Endothelial cell (in vitro differentiated cells): ENCODE data around the gene C1RL. TPM values are rescaled to one million over a fixed set of nuclear protein-coding genes. Genes with fewer than 3 reads are reported as not detected.

Experiments used
- DNase-seq: peaks from one replicate; pipeline ENCODE4 v3.0.0; 2021; ENCODE audit warnings: low spot score
- H3K27ac Mint-ChIP-seq: one replicate; pipeline ENCODE4 v1.8.0; 2021; ENCODE audit warnings: mixed read lengths, inconsistent platforms; ENCODE audit not compliant: unreplicated experiment
- H3K27me3 Mint-ChIP-seq: one replicate; pipeline ENCODE4 v1.8.0; 2021; ENCODE audit warnings: mild to moderate bottlenecking, moderate library complexity, mixed read lengths, inconsistent platforms; ENCODE audit not compliant: unreplicated experiment
- H3K36me3 Mint-ChIP-seq: one replicate; pipeline ENCODE4 v1.8.0; 2021; ENCODE audit warnings: mild to moderate bottlenecking, low read depth, mixed read lengths, inconsistent platforms; ENCODE audit not compliant: unreplicated experiment
- H3K4me1 Mint-ChIP-seq: one replicate; pipeline ENCODE4 v1.8.0; 2021; ENCODE audit warnings: mild to moderate bottlenecking, mixed read lengths, inconsistent platforms; ENCODE audit not compliant: unreplicated experiment
- H3K4me3 Mint-ChIP-seq: one replicate; pipeline ENCODE4 v1.8.0; 2021; ENCODE audit warnings: mild to moderate bottlenecking, mixed read lengths, inconsistent platforms; ENCODE audit not compliant: unreplicated experiment
- H3K9me3 Mint-ChIP-seq: one replicate; pipeline ENCODE4 v1.8.0; 2021; ENCODE audit warnings: mixed read lengths, inconsistent platforms; ENCODE audit not compliant: unreplicated experiment
- CTCF ChIP-seq: fragments of 200-600 bp; sonication (generic); IDR thresholded peaks from one replicate; pipeline ENCODE4 v1.5.0; 2021; ENCODE audit warnings: antibody characterized with exemption; ENCODE audit not compliant: unreplicated experiment
- total RNA-seq: library from RNA; stranded (reverse); fragmentation: NEBNext Ultra II Directional; extraction: Animal tissue kit (Norgen Biotek cat#: 25700); gene quantifications from one replicate; pipeline ENCODE4 v1.2.1, GENCODE V29; 2021; ENCODE audit not compliant: unreplicated experiment

The C1RL gene
- total RNA-seq, 1 donor from 2014 or later: 62.3 TPM

GRCh38 chr12:7093892-7094291, 15.1 kb downstream of the C1RL start:
- Mint-ChIP-seq H3K36me3 (peaks cover 2% of the 10 kb centered on the region), H3K4me1 (peaks cover 13% of the 10 kb centered on the region), H3K27me3 (peaks cover 7% of the 10 kb centered on the region), H3K4me3 (no peak overlapping the region), H3K27ac (no peak overlapping the region), H3K9me3 (no peaks in the 10 kb centered on the region)
- no peak for DNase-seq
- TF ChIP-seq CTCF: no peak

GRCh38 chr12:7093486-7093885, 15.5 kb downstream of the C1RL start:
- Mint-ChIP-seq H3K27ac (no peak overlapping the region), H3K27me3 (peaks cover 9% of the 10 kb centered on the region), H3K9me3 (no peaks in the 10 kb centered on the region), H3K4me1 (peaks cover 13% of the 10 kb centered on the region), H3K36me3 (peaks cover 3% of the 10 kb centered on the region), H3K4me3 (no peak overlapping the region)
- DNase-seq: no peak
- no peak for TF ChIP-seq CTCF

- Mint-ChIP-seq H3K9me3 (no peaks in the 10 kb centered on the region), H3K4me3 (no peak overlapping the region), H3K27ac (no peak overlapping the region), H3K27me3 (peaks cover 9% of the 10 kb centered on the region), H3K4me1 (peaks cover 13% of the 10 kb centered on the region), H3K36me3 (peaks cover 3% of the 10 kb centered on the region)
- no peak for DNase-seq
- no peak for TF ChIP-seq CTCF
Observed at GRCh38 chr12:7092986-7093460, 16.0 kb downstream of the C1RL start.

GRCh38 chr12:7092229-7092985, 16.6 kb downstream of the C1RL start, which contains the start of gene C1R:
Gene C1R, minus strand, starts transcription at chr12:7092445. Its CDS starts 57 bp downstream, at chr12:7092388.
- Mint-ChIP-seq H3K27me3 (peaks cover 9% of the 10 kb centered on the region), H3K9me3 (no peaks in the 10 kb centered on the region), H3K4me3 (peak within 1 kb of the TSS; percentile 73), H3K27ac (no peak within 1 kb of the TSS), H3K36me3 (peaks cover 3% of the 10 kb centered on the region), H3K4me1 (peaks cover 13% of the 10 kb centered on the region)
- DNase-seq: peak; percentile 62
- TF ChIP-seq CTCF: peak; percentile 81

- Mint-ChIP-seq H3K27ac (no peak overlapping the region), H3K4me1 (peaks cover 13% of the 10 kb centered on the region), H3K4me3 (peak overlapping the region; percentile 73), H3K27me3 (peaks cover 10% of the 10 kb centered on the region), H3K9me3 (no peaks in the 10 kb centered on the region), H3K36me3 (peaks cover 4% of the 10 kb centered on the region)
- TF ChIP-seq CTCF: no peak
- no peak for DNase-seq
Observed at GRCh38 chr12:7091660-7092228, 17.3 kb downstream of the C1RL start.
